Fibroblast of the aortic adventitia (primary cell): ENCODE results near the gene BUB1B. TPM values are rescaled to one million over a fixed set of nuclear protein-coding genes. Genes with fewer than 3 reads are reported as not detected.
A peak's percentile ranks its signal among the peaks of the same experiment; 100 is the strongest.

ENCODE experiments used
- DNase-seq: peaks from one replicate; pipeline ENCODE4 v3.0.0-alpha.2; 2010; ENCODE audit warnings: low read depth
- H3K4me3 ChIP-seq: 2 replicates; pipeline ENCODE4 v1.5.1; 2011; ENCODE audit warnings: low read depth, mild to moderate bottlenecking, control low read depth, low read length, moderate library complexity
- CTCF ChIP-seq: IDR thresholded peaks from 2 replicates; pipeline ENCODE4 v1.5.1; 2011; ENCODE audit warnings: mild to moderate bottlenecking, low read length, control low read depth, inconsistent platforms; ENCODE audit not compliant: insufficient read depth
- total RNA-seq: library from RNA; depleted of rRNA; stranded (reverse); fragments of >200 nt; gene quantifications from 2 replicates; pipeline ENCODE4 v1.2.3, GENCODE V29; 2012; ENCODE audit warnings: low replicate concordance

The BUB1B gene
- total RNA-seq, 1 donor = 35.2 TPM

GRCh38 chr15:40175160-40175559 lies 14.3 kb downstream of the BUB1B start:
- DNase-seq = peak; percentile 16
- H3K4me3 ChIP-seq = no peak overlapping the region
- TF ChIP-seq CTCF = no peak

GRCh38 chr15:40182358-40183029 lies 21.6 kb downstream of the BUB1B start:
- DNase-seq = no peak
- H3K4me3 ChIP-seq = no peak overlapping the region
- TF ChIP-seq CTCF = no peak

GRCh38 chr15:40183636-40184463 lies 23.0 kb downstream of the BUB1B start:
- H3K4me3 ChIP-seq = no peak overlapping the region
- no peak for DNase-seq
- TF ChIP-seq CTCF = no peak

- peak; percentile 84 for DNase-seq
- no peak for TF ChIP-seq CTCF
These were observed 29.7 kb downstream of the BUB1B start for GRCh38 chr15:40190591-40190990.

GRCh38 chr15:40192942-40193341 lies 32.1 kb downstream of the BUB1B start:
- DNase-seq = peak; percentile 84
- TF ChIP-seq CTCF = no peak

More at GRCh38 chr15:40190591-40190990, 29.7 kb downstream of the BUB1B start:
- no peak overlapping the region for H3K4me3 ChIP-seq

GRCh38 chr15:40197434-40197833 lies 36.6 kb downstream of the BUB1B start:
- no peak for TF ChIP-seq CTCF
- no peak overlapping the region for H3K4me3 ChIP-seq
- no peak for DNase-seq

More at GRCh38 chr15:40192942-40193341, 32.1 kb downstream of the BUB1B start:
- H3K4me3 ChIP-seq = no peak overlapping the region
